Activated CD4-positive, alpha-beta T cell treated with anti-CD3 and anti-CD28 coated beads for 36 hours (primary cell): Measurements from ENCODE around the gene DZIP1. TPM values are rescaled to one million over a fixed set of nuclear protein-coding genes. Genes with fewer than 3 reads are reported as not detected.
"Not testable (repeated sequence)": the region's sequence is repeated elsewhere in the genome, so short reads cannot be mapped to it uniquely, and the experiment has no call there.

Source experiments
- ATAC-seq: fragments of 200-7000 bp; cut with Tn5 transposase; one replicate; pipeline ENCODE4 v1.10.0; 2021; ENCODE audit warnings: mild to moderate bottlenecking, moderate library complexity
- CTCF ChIA-PET: fragments of 350-600 bp; sonication (Branson Sonifier 250); formaldehyde crosslinking; loops from one replicate; lab custom pipeline; 2021; ENCODE audit warnings: antibody characterized with exemption; lab: Charles Lee
- POLR2A ChIA-PET: fragments of 350-600 bp; sonication (Branson Sonifier 250); formaldehyde crosslinking; loops from one replicate; lab custom pipeline; 2021; ENCODE audit warnings: antibody characterized with exemption, inconsistent platforms; lab: Charles Lee
- DNase-seq: peaks from one replicate; pipeline ENCODE4 v3.0.0-alpha.2; 2020
- H3K27ac Mint-ChIP-seq: one replicate; pipeline ENCODE4 v1.8.0; 2021; ENCODE audit warnings: mixed read lengths
- H3K27me3 Mint-ChIP-seq: one replicate; pipeline ENCODE4 v1.8.0; 2021; ENCODE audit warnings: mixed read lengths
- H3K36me3 Mint-ChIP-seq: one replicate; pipeline ENCODE4 v1.8.0; 2021; ENCODE audit warnings: low read depth, mixed read lengths
- H3K4me1 Mint-ChIP-seq: one replicate; pipeline ENCODE4 v1.8.0; 2021; ENCODE audit warnings: mixed read lengths
- H3K4me3 Mint-ChIP-seq: one replicate; pipeline ENCODE4 v1.8.0; 2021; ENCODE audit warnings: mild to moderate bottlenecking, moderate library complexity, mixed read lengths
- H3K9me3 Mint-ChIP-seq: one replicate; pipeline ENCODE4 v1.8.0; 2021; ENCODE audit warnings: low read depth, mixed read lengths
- intact Hi-C, 2 experiments: fragments of 100-400 bp; cut with DNase I in 1 of 2; cut with micrococcal nuclease in 1 of 2; formaldehyde crosslinking; loops; one replicate each; pipeline versions ENCODE4 v1.14.2 to v1.15.1; 2022 to 2024; cut with DNase I, micrococcal nuclease
- total RNA-seq, 2 experiments: library from RNA; stranded (reverse); gene quantifications; one replicate each; pipeline ENCODE4 v1.2.3, GENCODE V29; 2021

Gene DZIP1
- total RNA-seq, 2 experiments from 2014 or later: 0.33 to 0.39 TPM

DNA sequence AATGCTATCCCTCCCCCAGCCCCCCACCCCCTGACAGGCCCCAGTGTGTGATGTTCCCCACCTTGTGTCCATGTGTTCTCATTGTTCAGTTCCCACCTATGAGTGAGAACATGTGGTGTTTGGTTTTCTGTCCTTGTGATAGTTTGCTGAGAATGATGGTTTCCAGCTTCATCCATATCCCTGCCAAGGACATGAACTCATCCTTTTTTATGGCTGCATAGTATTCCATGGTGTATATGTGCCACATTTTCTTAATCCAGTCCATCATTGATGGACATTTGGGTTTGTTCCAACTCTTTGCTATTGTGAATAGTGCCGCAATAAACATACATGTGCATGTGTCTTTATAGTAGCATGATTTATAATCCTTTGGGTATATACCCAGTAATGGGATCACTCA, 78.7 kb downstream of the DZIP1 start:
- ATAC-seq, H3K4me1 Mint-ChIP-seq, H3K9me3 Mint-ChIP-seq, POLR2A ChIA-PET, DNase-seq, H3K4me3 Mint-ChIP-seq, intact Hi-C loops, CTCF ChIA-PET, H3K36me3 Mint-ChIP-seq, H3K27ac Mint-ChIP-seq: not testable (repeated sequence)
- peaks cover 13% of the 10 kb centered on the region for H3K27me3 Mint-ChIP-seq

DNA sequence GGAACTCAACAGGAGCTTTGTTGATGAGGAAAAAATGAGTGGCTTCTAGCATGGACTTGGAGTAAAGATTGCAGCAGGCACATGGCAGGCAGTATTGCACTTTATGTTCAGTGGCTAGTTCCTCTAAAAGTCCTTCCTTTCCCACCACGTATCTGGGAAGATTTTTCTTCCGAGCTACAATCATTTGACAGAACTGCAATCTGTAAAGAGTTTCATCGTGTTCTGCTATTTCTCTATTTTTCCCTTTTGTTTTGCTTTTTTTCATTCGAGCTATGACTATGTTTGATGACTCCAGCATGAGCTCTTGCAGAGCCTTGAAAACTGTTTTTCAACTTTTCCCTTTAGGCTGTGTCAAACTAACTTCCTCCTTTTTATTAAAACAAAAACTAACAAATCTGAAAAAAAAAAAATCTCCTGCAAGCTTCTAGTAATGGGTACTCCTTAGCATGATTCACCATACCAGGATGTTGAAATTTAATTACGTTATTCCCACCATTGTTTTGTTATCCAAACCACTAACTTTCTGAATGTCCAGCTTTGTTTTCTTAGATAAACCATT, 79.7 kb downstream of the DZIP1 start:
- ChIA-PET POLR2A (interaction anchor here (0.6 kb wide), 1 partner anchor 312 kb away, joined by 3 read pairs; no protein-coding TSS in a partner anchor), CTCF (interaction anchor here (0.5 to 1.2 kb wide), 3 partner anchors 29 to 59 kb away, joined by 3 read pairs; no protein-coding TSS in a partner anchor)
- Mint-ChIP-seq H3K27ac (no peak overlapping the region), H3K4me3 (no peak overlapping the region), H3K36me3 (no peaks in the 10 kb centered on the region), H3K27me3 (peaks cover 19% of the 10 kb centered on the region), H3K4me1 (no peaks in the 10 kb centered on the region), H3K9me3 (peaks cover 2% of the 10 kb centered on the region)
- intact Hi-C loops: no loop called here
- DNase-seq: no peak
- ATAC-seq: no peak

DNA sequence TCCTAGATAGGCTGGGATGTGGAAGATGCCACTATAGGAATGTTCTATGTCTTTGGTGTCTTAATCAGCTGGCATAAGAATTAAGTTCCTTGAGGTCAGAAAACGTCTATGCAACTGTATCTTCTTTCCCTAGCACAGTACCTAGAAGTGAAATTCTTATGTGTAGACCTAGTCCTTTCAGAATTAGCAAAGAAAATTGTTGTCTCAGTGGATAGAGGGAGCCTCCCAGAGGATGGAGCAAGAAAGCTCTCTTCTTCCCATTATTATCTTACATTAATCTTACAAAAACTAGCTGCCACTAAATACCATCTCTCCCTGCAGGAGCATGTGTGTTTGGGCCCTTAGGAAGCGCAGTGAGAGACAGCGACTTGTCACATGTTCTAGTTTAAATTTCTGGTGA, 80.4 kb downstream of the DZIP1 start:
- no peak overlapping the region for H3K4me3 Mint-ChIP-seq
- H3K27ac Mint-ChIP-seq: no peak overlapping the region
- H3K36me3 Mint-ChIP-seq: no peaks in the 10 kb centered on the region
- peaks cover 23% of the 10 kb centered on the region for H3K27me3 Mint-ChIP-seq
- ChIA-PET POLR2A (no interaction called here), CTCF (interaction anchor here (1.2 kb wide), 1 partner anchor 28 kb away, joined by 3 read pairs; no protein-coding TSS in a partner anchor)
- DNase-seq (no peak), ATAC-seq (no peak)
- intact Hi-C loops: no loop called here
- no peaks in the 10 kb centered on the region for H3K4me1 Mint-ChIP-seq
- peaks cover 2% of the 10 kb centered on the region for H3K9me3 Mint-ChIP-seq

DNA sequence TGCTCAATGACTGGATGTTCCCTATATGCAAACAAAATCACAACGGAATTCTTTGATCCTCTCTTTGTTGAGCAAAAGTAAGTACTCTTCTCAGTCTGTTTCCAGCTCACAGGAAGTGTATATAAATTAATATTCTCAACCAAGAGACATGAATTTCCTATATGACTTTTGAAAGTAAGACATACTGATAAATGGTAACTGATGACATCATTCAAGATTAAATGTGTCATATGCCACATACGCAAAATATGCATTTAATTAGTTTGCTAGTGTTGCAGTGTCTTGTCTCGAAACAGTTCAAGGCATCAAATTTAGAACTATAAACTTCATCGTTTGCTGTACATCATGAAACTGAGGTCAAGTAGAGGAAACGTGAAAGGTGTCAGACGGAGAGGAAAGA, 84.1 kb downstream of the DZIP1 start:
- Mint-ChIP-seq H3K27ac (no peak overlapping the region), H3K9me3 (no peaks in the 10 kb centered on the region), H3K4me3 (no peak overlapping the region), H3K27me3 (peaks cover 24% of the 10 kb centered on the region), H3K4me1 (no peaks in the 10 kb centered on the region), H3K36me3 (no peaks in the 10 kb centered on the region)
- ChIA-PET CTCF (no interaction called here), POLR2A (no interaction called here)
- ATAC-seq: no peak
- no peak for DNase-seq
- intact Hi-C loops: no loop called here

DNA sequence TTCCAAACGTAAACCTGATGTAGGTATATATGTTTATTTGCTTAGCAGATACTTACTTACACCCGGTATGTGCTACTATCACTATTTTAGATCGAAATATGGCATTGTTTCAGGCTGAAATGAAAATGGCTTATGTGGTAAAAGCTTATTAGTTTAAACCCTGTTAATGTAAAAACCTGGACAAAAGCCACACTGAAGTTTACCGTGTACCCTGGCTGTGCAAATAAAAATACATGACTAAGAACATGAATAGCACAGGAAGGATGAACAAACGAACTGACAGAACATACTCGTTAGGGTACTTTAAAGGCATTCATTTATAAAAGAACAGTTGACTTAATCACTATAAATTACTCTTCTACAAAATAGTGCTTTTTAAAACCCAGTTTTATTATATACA, 85.4 kb downstream of the DZIP1 start:
- Mint-ChIP-seq H3K4me3 (no peak overlapping the region), H3K9me3 (no peaks in the 10 kb centered on the region), H3K36me3 (no peaks in the 10 kb centered on the region), H3K27ac (no peak overlapping the region), H3K27me3 (peaks cover 32% of the 10 kb centered on the region), H3K4me1 (peaks cover 2% of the 10 kb centered on the region)
- no peak for ATAC-seq
- ChIA-PET POLR2A (no interaction called here), CTCF (no interaction called here)
- intact Hi-C loops: no loop called here
- no peak for DNase-seq

DNA sequence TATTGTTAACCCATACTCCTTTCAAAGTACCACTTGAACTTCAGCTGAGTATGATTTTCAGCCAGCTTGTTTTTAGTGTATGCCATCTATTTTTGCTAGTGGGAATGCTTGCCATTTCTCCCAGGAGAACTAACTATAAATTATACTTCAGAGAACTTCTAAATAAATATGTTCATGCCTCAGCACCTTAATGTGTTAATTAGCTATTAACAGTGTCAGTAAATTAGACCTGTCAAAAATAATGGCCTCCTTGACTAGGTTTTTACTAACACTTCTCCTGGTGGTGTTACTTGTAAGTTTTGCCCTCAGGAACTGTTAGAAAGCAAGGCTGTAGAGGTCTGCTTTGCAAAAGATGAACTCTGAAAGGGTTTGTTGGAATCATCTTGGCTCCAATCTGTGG, 87.5 kb downstream of the DZIP1 start:
- H3K27ac Mint-ChIP-seq: no peak overlapping the region
- peaks cover 10% of the 10 kb centered on the region for H3K4me1 Mint-ChIP-seq
- peaks cover 42% of the 10 kb centered on the region for H3K27me3 Mint-ChIP-seq
- no peak overlapping the region for H3K4me3 Mint-ChIP-seq
- intact Hi-C loops: no loop called here
- no peaks in the 10 kb centered on the region for H3K36me3 Mint-ChIP-seq
- DNase-seq (no peak), ATAC-seq (no peak)
- POLR2A ChIA-PET: interaction anchor here (0.5 kb wide), 1 partner anchor 86 kb away, joined by 3 read pairs; no protein-coding TSS in a partner anchor
- no peaks in the 10 kb centered on the region for H3K9me3 Mint-ChIP-seq
- CTCF ChIA-PET: interaction anchor here (0.7 kb wide), 1 partner anchor 526 kb away, joined by 3 read pairs; no protein-coding TSS in a partner anchor

DNA sequence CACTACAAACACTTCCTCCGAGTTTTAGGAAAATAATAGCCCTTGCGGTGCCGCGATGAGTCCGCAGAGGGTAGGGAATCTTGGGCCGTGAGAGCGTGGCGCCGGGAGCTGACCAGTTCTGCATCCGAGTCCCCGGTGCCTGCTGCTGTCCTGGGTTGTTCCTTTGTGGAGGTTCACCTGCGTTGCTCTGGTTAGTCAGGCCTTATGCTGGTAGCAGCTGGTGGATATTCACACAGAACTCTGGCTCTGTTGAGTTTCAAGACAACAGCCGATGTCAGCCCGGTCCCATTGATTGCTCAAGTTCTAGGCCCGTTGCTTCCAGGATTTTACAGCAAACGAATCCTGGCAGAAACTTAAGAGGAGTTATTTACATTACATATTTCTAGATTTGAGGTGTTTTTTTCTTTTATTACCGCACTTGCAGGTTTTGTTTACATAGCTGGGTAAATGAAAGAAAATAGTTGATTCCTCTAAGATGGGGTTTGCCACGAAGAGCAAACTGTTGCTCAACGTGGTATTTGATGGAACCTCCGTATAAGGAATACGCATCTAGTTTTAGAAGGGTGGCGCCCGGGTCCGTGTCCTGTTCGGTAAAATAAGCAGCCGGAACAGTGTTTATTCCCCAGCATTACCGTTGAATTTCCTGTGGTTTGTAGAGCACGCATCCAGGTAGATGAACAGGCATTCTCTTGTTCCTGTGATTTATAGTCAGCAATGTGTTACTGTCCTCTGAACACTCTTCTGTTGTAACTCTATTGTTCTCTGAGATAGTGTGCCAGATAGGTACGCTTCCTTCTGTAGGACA, 90.7 kb downstream of the DZIP1 start:
- DNase-seq (no peak), ATAC-seq (no peak)
- intact Hi-C loops: no loop called here
- Mint-ChIP-seq H3K27ac (no peak overlapping the region), H3K27me3 (peaks cover 54% of the 10 kb centered on the region), H3K4me1 (peaks cover 10% of the 10 kb centered on the region), H3K9me3 (no peaks in the 10 kb centered on the region), H3K36me3 (no peaks in the 10 kb centered on the region), H3K4me3 (peak overlapping the region; percentile 25)
- POLR2A ChIA-PET: no interaction called here
- CTCF ChIA-PET: interaction anchor here (1.0 kb wide), 1 partner anchor 17 kb away, joined by 4 read pairs; no protein-coding TSS in a partner anchor

DNA sequence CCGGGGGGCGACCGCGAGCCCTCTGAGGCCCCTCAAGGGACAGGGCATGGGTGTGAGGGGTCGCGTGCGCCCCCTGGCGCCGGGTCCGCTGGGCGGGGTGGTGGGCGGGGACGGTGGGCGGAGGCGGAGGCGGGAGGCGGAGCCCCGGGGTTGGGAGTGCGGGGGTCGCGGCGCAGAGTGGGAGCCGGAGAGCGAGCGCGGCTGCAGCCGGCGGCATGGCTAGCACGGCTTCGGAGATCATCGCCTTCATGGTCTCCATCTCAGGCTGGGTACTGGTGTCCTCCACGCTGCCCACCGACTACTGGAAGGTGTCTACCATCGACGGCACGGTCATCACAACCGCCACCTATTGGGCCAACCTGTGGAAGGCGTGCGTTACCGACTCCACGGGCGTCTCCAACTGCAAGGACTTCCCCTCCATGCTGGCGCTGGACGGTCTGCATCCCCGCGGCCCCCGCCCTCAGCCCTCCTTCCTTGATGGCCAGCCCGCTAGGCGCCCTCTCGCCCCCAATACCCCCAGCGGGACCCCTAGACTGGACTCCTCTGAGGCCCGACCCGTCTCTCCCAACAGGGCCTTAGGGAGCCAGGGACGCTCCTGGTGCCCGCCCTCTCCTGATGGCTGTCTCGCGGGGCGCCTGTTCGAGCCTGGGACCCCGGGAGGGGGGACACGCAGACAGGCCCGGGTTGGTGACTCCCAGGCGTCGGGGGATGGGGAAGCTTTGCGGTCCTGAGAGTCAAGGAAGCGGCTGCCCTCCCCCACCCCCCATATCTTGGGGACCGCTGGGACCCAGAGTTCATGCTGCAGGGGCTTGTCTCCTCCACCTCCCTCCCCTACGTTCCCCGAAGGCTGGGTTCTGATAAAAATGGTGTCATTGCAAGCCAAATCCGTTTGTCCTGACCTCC, 91.7 kb downstream of the DZIP1 start, which contains the start of gene CLDN10:
TSS of gene CLDN10 (plus strand) at position 182 of the 903 bp plus-strand sequence. CDS start at position 216, 34 bp downstream.
- peak within 1 kb of the TSS; percentile 25 for H3K4me3 Mint-ChIP-seq

DNA sequence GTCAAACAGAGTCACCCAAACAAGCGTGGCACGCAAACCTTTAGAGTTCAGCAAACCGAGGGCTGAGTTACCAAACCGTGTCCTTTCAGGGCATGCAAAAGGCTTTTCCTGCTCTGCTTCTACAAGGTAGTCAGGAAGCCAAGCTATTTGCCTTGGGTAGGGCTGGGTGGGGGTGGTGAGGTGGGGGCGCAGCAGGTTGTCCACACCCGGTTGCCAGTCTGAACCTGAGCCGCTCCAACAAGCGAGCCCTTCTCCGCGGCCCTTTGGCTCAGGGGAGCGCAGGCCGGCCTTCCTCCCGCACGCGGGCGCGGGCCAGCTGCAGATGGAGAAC, 92.3 kb downstream of the DZIP1 start:
- intact Hi-C loops: no loop called here
- POLR2A ChIA-PET: no interaction called here
- no peak overlapping the region for H3K4me3 Mint-ChIP-seq
- CTCF ChIA-PET: no interaction called here
- H3K4me1 Mint-ChIP-seq: peaks cover 10% of the 10 kb centered on the region
- no peaks in the 10 kb centered on the region for H3K36me3 Mint-ChIP-seq
- ATAC-seq (no peak), DNase-seq (no peak)
- peaks cover 53% of the 10 kb centered on the region for H3K27me3 Mint-ChIP-seq
- no peaks in the 10 kb centered on the region for H3K9me3 Mint-ChIP-seq
- no peak overlapping the region for H3K27ac Mint-ChIP-seq

More for the DNA sequence above, 91.7 kb downstream of the DZIP1 start, which contains the start of gene CLDN10:
- POLR2A ChIA-PET: no interaction called here
- Mint-ChIP-seq H3K36me3 (no peaks in the 10 kb centered on the region), H3K9me3 (no peaks in the 10 kb centered on the region), H3K4me1 (peaks cover 10% of the 10 kb centered on the region), H3K27ac (no peak within 1 kb of the TSS), H3K27me3 (peaks cover 55% of the 10 kb centered on the region)
- DNase-seq (peak; percentile 16), ATAC-seq (no peak)
- intact Hi-C loops: no loop called here
- CTCF ChIA-PET: interaction anchor here (1.0 kb wide), 1 partner anchor 16 kb away, joined by 4 read pairs; no protein-coding TSS in a partner anchor

DNA sequence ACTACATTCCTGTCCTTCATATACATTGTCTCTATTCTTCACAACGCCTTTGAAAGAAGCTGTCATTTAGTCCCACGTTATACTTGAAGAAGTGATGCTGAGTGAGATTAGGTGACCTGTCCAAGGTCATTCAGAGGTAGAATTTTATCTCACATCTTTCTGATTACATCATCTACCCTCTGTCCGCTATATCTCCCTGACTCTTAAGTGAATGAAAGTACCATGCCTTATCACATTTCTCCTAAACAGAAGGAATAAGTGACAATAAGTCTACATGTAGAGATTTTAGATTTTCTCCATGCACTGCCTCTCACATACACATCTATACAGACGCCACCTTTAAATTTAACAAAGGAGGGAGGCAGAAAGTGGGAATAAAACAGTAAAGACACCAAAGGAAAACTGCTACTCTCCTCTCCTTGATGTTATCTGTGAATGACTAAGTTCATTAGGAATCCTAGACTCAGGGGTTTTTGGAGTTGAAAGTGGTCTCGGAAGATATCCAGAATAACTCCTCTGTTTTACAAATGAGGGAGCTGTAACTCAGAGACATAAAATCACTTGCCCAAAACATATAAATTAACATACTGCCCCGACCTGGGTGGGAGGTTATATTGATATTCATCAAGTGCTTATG, 96.9 kb downstream of the DZIP1 start:
- ATAC-seq (no peak), DNase-seq (no peak)
- Mint-ChIP-seq H3K4me1 (no peaks in the 10 kb centered on the region), H3K36me3 (no peaks in the 10 kb centered on the region), H3K27me3 (peaks cover 36% of the 10 kb centered on the region), H3K4me3 (no peak overlapping the region), H3K27ac (no peak overlapping the region), H3K9me3 (no peaks in the 10 kb centered on the region)
- intact Hi-C loops: no loop called here
- POLR2A ChIA-PET: no interaction called here
- CTCF ChIA-PET: interaction anchor here (0.6 to 1.6 kb wide), 2 partner anchors 11 to 813 kb away, joined by 4 read pairs; no protein-coding TSS in a partner anchor

DNA sequence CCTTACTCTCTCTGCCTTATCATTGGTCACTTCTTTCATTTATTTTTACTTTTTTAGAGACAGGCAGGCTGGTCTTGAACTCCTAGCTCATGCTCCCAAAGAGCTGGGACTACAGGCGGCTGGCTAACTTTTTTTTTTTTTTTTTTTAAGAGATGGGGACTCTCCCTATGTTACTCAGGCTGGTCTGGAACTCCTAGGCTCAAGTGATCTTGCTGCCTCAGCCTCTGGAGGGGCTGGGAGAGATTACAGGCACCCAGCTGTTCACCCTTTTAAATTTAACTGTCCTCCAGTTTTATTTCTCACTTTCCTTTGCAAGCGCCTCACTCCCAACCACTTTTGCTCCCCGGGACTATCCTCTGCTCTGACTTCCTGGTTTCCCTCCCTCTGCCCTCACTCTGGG, 97.6 kb downstream of the DZIP1 start:
- no peak overlapping the region for H3K4me3 Mint-ChIP-seq
- no peaks in the 10 kb centered on the region for H3K4me1 Mint-ChIP-seq
- H3K36me3 Mint-ChIP-seq: no peaks in the 10 kb centered on the region
- ChIA-PET POLR2A (no interaction called here), CTCF (interaction anchor here (0.8 to 1.2 kb wide), 2 partner anchors 75 to 288 kb away, joined by 3 to 4 read pairs; no protein-coding TSS in a partner anchor)
- H3K27ac Mint-ChIP-seq: no peak overlapping the region
- peaks cover 35% of the 10 kb centered on the region for H3K27me3 Mint-ChIP-seq
- H3K9me3 Mint-ChIP-seq: no peaks in the 10 kb centered on the region
- intact Hi-C loops: no loop called here
- no peak for DNase-seq
- ATAC-seq: no peak
